WTC11 (cell line): ENCODE data around the gene PELI3. TPM values are rescaled to one million over a fixed set of nuclear protein-coding genes. Genes with fewer than 3 reads are reported as not detected.

Source experiments
- CREM ChIP-seq: sonication (generic); formaldehyde crosslinking; IDR thresholded peaks from 2 replicates; pipeline ENCODE4 v1.8.1; 2022; ENCODE audit warnings: mild to moderate bottlenecking, missing genetic modification reagents, moderate library complexity
- ESRRA ChIP-seq: sonication (generic); formaldehyde crosslinking; IDR thresholded peaks from 2 replicates; pipeline ENCODE4 v1.8.1; 2022; ENCODE audit warnings: mild to moderate bottlenecking, missing genetic modification reagents, borderline replicate concordance
- FOXK1 ChIP-seq: sonication (generic); formaldehyde crosslinking; IDR thresholded peaks from 2 replicates; pipeline ENCODE4 v1.8.0; 2022; ENCODE audit warnings: mild to moderate bottlenecking, moderate library complexity, missing genetic modification reagents
- IRF2 ChIP-seq: sonication (generic); formaldehyde crosslinking; IDR thresholded peaks from 2 replicates; pipeline ENCODE4 v1.8.0; 2022; ENCODE audit warnings: low read depth, missing genetic modification reagents, borderline replicate concordance
- JUN ChIP-seq: sonication (generic); formaldehyde crosslinking; IDR thresholded peaks from 2 replicates; pipeline ENCODE4 v1.8.0; 2023; ENCODE audit warnings: mild to moderate bottlenecking, missing genetic modification reagents
- SMAD3 ChIP-seq: sonication (generic); formaldehyde crosslinking; IDR thresholded peaks from 2 replicates; pipeline ENCODE4 v1.8.0; 2022; ENCODE audit warnings: missing genetic modification reagents, mild to moderate bottlenecking, borderline replicate concordance
- SMAD4 ChIP-seq: sonication (generic); formaldehyde crosslinking; IDR thresholded peaks from 2 replicates; pipeline ENCODE4 v1.8.0; 2022; ENCODE audit warnings: mild to moderate bottlenecking, missing genetic modification reagents
- ZNF138 ChIP-seq: sonication (generic); formaldehyde crosslinking; conservative IDR thresholded peaks from 2 replicates; pipeline ENCODE4 v1.8.1; 2022; ENCODE audit warnings: mild to moderate bottlenecking, moderate library complexity, missing genetic modification reagents
- ZNF219 ChIP-seq: sonication (generic); formaldehyde crosslinking; IDR thresholded peaks from 2 replicates; pipeline ENCODE4 v1.8.0; 2023; ENCODE audit warnings: missing genetic modification reagents, mild to moderate bottlenecking, borderline replicate concordance
- ZNF263 ChIP-seq: sonication (generic); formaldehyde crosslinking; IDR thresholded peaks from 2 replicates; pipeline ENCODE4 v1.8.1; 2022; ENCODE audit warnings: low read depth, mild to moderate bottlenecking, moderate library complexity, missing genetic modification reagents
- total RNA-seq: library from RNA; stranded (reverse); gene quantifications from 3 replicates; pipeline ENCODE4 v1.2.3, GENCODE V29; 2021
- TF ChIP-seq, protein P1 (sequence below): sonication (generic); formaldehyde crosslinking; IDR thresholded peaks from 2 replicates; pipeline ENCODE4 v1.8.1; 2023; ENCODE audit warnings: mild to moderate bottlenecking, missing genetic modification reagents, borderline replicate concordance
- TF ChIP-seq, protein P2 (sequence below): fragments of 250-450 bp; sonication (Bioruptor Pico); IDR thresholded peaks from 2 replicates; pipeline ENCODE4 v1.9.0; 2021; ENCODE audit warnings: mild to moderate bottlenecking, borderline replicate concordance
- TF ChIP-seq, protein P3 (sequence below): sonication (generic); formaldehyde crosslinking; conservative IDR thresholded peaks from 2 replicates; pipeline ENCODE4 v1.8.1; 2022; ENCODE audit warnings: mild to moderate bottlenecking, missing genetic modification reagents
- TF ChIP-seq, protein P4 (sequence below): sonication (generic); formaldehyde crosslinking; IDR thresholded peaks from 2 replicates; pipeline ENCODE4 v1.8.1; 2023; ENCODE audit warnings: mild to moderate bottlenecking, moderate library complexity, missing genetic modification reagents
- TF ChIP-seq, protein P5 (sequence below): sonication (generic); formaldehyde crosslinking; IDR thresholded peaks from 2 replicates; pipeline ENCODE4 v1.8.0; 2022; ENCODE audit warnings: missing genetic modification reagents
- TF ChIP-seq, protein P6 (sequence below): sonication (generic); formaldehyde crosslinking; IDR thresholded peaks from 2 replicates; pipeline ENCODE4 v1.8.1; 2023; ENCODE audit warnings: mild to moderate bottlenecking, missing genetic modification reagents
- TF ChIP-seq, protein P7 (sequence below): sonication (generic); formaldehyde crosslinking; IDR thresholded peaks from 2 replicates; pipeline ENCODE4 v1.8.1; 2022; ENCODE audit warnings: low read depth, mild to moderate bottlenecking, moderate library complexity, missing genetic modification reagents, borderline replicate concordance
- TF ChIP-seq, protein P8 (sequence below): sonication (generic); formaldehyde crosslinking; IDR thresholded peaks from 2 replicates; pipeline ENCODE4 v1.8.0; 2022; ENCODE audit warnings: mild to moderate bottlenecking, missing genetic modification reagents

PELI3 gene
- total RNA-seq, 1 experiment from 2014 or later: 7.8 TPM

DNA sequence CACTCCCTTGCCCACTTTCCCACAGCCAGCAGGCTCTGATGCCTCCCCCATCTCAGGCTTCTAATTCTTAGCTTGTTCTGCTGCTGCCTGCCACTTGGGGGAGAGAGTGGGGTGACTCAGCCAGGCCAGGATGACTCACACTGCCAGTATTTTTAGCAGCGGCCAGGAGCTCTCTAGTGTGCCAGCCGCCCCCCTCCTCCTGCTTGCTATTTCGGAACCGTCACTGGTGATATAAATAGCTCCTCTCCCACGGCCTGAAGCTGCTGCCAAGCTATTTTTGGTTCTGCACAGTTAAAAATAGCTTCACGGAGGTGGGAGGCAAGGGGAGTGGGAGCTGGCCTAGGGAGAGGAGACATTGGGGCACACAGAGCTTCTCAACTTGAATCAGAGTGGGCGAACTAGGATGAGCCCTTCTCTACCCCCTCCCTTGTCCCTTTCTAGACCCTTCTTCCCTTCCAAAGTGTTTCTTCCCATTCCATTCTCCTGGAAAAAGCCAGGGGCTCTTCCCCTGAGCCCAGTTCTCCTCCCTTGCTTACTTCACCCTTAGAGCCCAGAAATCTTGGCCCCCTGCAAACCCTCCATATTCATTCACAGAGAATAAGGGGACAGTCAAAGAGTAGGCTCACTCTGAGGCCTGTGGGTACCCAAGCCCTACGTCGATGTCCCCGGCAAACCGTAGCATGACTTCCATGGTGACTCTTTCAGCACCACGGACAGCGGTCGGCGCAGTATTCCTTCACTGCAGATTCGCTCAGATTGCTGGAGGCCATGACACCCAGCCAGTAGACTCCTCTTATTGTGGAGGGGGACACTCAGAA, 48.3 kb upstream of the PELI3 start (continued):
- TF ChIP-seq, protein P1, sequence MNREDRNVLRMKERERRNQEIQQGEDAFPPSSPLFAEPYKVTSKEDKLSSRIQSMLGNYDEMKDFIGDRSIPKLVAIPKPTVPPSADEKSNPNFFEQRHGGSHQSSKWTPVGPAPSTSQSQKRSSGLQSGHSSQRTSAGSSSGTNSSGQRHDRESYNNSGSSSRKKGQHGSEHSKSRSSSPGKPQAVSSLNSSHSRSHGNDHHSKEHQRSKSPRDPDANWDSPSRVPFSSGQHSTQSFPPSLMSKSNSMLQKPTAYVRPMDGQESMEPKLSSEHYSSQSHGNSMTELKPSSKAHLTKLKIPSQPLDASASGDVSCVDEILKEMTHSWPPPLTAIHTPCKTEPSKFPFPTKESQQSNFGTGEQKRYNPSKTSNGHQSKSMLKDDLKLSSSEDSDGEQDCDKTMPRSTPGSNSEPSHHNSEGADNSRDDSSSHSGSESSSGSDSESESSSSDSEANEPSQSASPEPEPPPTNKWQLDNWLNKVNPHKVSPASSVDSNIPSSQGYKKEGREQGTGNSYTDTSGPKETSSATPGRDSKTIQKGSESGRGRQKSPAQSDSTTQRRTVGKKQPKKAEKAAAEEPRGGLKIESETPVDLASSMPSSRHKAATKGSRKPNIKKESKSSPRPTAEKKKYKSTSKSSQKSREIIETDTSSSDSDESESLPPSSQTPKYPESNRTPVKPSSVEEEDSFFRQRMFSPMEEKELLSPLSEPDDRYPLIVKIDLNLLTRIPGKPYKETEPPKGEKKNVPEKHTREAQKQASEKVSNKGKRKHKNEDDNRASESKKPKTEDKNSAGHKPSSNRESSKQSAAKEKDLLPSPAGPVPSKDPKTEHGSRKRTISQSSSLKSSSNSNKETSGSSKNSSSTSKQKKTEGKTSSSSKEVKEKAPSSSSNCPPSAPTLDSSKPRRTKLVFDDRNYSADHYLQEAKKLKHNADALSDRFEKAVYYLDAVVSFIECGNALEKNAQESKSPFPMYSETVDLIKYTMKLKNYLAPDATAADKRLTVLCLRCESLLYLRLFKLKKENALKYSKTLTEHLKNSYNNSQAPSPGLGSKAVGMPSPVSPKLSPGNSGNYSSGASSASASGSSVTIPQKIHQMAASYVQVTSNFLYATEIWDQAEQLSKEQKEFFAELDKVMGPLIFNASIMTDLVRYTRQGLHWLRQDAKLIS (CRISPR knock-in tag): no peak
- TF ChIP-seq, protein P2, sequence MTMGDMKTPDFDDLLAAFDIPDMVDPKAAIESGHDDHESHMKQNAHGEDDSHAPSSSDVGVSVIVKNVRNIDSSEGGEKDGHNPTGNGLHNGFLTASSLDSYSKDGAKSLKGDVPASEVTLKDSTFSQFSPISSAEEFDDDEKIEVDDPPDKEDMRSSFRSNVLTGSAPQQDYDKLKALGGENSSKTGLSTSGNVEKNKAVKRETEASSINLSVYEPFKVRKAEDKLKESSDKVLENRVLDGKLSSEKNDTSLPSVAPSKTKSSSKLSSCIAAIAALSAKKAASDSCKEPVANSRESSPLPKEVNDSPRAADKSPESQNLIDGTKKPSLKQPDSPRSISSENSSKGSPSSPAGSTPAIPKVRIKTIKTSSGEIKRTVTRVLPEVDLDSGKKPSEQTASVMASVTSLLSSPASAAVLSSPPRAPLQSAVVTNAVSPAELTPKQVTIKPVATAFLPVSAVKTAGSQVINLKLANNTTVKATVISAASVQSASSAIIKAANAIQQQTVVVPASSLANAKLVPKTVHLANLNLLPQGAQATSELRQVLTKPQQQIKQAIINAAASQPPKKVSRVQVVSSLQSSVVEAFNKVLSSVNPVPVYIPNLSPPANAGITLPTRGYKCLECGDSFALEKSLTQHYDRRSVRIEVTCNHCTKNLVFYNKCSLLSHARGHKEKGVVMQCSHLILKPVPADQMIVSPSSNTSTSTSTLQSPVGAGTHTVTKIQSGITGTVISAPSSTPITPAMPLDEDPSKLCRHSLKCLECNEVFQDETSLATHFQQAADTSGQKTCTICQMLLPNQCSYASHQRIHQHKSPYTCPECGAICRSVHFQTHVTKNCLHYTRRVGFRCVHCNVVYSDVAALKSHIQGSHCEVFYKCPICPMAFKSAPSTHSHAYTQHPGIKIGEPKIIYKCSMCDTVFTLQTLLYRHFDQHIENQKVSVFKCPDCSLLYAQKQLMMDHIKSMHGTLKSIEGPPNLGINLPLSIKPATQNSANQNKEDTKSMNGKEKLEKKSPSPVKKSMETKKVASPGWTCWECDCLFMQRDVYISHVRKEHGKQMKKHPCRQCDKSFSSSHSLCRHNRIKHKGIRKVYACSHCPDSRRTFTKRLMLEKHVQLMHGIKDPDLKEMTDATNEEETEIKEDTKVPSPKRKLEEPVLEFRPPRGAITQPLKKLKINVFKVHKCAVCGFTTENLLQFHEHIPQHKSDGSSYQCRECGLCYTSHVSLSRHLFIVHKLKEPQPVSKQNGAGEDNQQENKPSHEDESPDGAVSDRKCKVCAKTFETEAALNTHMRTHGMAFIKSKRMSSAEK (CRISPR knock-in tag): no peak
- peak; percentile 71; the same call in 1 of the 2 replicates for TF ChIP-seq SMAD4
- TF ChIP-seq, protein P3, sequence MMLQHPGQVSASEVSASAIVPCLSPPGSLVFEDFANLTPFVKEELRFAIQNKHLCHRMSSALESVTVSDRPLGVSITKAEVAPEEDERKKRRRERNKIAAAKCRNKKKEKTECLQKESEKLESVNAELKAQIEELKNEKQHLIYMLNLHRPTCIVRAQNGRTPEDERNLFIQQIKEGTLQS (CRISPR knock-in tag): 0 out of 2 replicates have a peak, but pooled peaks have one; percentile 52
- TF ChIP-seq, protein P4, sequence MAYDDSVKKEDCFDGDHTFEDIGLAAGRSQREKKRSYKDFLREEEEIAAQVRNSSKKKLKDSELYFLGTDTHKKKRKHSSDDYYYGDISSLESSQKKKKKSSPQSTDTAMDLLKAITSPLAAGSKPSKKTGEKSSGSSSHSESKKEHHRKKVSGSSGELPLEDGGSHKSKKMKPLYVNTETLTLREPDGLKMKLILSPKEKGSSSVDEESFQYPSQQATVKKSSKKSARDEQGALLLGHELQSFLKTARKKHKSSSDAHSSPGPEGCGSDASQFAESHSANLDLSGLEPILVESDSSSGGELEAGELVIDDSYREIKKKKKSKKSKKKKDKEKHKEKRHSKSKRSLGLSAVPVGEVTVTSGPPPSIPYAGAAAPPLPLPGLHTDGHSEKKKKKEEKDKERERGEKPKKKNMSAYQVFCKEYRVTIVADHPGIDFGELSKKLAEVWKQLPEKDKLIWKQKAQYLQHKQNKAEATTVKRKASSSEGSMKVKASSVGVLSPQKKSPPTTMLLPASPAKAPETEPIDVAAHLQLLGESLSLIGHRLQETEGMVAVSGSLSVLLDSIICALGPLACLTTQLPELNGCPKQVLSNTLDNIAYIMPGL (CRISPR knock-in tag): no peak
- TF ChIP-seq ESRRA: peak; percentile 83; the same call in 1 of the 2 replicates
- TF ChIP-seq, protein P5, sequence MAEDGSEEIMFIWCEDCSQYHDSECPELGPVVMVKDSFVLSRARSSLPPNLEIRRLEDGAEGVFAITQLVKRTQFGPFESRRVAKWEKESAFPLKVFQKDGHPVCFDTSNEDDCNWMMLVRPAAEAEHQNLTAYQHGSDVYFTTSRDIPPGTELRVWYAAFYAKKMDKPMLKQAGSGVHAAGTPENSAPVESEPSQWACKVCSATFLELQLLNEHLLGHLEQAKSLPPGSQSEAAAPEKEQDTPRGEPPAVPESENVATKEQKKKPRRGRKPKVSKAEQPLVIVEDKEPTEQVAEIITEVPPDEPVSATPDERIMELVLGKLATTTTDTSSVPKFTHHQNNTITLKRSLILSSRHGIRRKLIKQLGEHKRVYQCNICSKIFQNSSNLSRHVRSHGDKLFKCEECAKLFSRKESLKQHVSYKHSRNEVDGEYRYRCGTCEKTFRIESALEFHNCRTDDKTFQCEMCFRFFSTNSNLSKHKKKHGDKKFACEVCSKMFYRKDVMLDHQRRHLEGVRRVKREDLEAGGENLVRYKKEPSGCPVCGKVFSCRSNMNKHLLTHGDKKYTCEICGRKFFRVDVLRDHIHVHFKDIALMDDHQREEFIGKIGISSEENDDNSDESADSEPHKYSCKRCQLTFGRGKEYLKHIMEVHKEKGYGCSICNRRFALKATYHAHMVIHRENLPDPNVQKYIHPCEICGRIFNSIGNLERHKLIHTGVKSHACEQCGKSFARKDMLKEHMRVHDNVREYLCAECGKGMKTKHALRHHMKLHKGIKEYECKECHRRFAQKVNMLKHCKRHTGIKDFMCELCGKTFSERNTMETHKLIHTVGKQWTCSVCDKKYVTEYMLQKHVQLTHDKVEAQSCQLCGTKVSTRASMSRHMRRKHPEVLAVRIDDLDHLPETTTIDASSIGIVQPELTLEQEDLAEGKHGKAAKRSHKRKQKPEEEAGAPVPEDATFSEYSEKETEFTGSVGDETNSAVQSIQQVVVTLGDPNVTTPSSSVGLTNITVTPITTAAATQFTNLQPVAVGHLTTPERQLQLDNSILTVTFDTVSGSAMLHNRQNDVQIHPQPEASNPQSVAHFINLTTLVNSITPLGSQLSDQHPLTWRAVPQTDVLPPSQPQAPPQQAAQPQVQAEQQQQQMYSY (CRISPR knock-in tag): no peak
- peak; percentile 84 for TF ChIP-seq FOXK1 (CRISPR knock-in tag)
- peak; percentile 84; the same call in 1 of the 2 replicates for TF ChIP-seq JUN (CRISPR knock-in tag)
- TF ChIP-seq, protein P6, sequence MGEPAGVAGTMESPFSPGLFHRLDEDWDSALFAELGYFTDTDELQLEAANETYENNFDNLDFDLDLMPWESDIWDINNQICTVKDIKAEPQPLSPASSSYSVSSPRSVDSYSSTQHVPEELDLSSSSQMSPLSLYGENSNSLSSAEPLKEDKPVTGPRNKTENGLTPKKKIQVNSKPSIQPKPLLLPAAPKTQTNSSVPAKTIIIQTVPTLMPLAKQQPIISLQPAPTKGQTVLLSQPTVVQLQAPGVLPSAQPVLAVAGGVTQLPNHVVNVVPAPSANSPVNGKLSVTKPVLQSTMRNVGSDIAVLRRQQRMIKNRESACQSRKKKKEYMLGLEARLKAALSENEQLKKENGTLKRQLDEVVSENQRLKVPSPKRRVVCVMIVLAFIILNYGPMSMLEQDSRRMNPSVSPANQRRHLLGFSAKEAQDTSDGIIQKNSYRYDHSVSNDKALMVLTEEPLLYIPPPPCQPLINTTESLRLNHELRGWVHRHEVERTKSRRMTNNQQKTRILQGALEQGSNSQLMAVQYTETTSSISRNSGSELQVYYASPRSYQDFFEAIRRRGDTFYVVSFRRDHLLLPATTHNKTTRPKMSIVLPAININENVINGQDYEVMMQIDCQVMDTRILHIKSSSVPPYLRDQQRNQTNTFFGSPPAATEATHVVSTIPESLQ (CRISPR knock-in tag): no peak
- no peak; the same call in 1 of the 2 replicates for TF ChIP-seq ZNF263 (CRISPR knock-in tag)
- TF ChIP-seq ZNF219 (CRISPR knock-in tag): peak; percentile 80
- TF ChIP-seq IRF2 (CRISPR knock-in tag): no peak
- no peak for TF ChIP-seq ZNF138 (CRISPR knock-in tag)
- TF ChIP-seq CREM (CRISPR knock-in tag): peak; percentile 72
- TF ChIP-seq, protein P7, sequence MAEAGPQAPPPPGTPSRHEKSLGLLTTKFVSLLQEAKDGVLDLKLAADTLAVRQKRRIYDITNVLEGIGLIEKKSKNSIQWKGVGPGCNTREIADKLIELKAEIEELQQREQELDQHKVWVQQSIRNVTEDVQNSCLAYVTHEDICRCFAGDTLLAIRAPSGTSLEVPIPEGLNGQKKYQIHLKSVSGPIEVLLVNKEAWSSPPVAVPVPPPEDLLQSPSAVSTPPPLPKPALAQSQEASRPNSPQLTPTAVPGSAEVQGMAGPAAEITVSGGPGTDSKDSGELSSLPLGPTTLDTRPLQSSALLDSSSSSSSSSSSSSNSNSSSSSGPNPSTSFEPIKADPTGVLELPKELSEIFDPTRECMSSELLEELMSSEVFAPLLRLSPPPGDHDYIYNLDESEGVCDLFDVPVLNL (CRISPR knock-in tag): peak; percentile 14; the same call in 1 of the 2 replicates
- TF ChIP-seq, protein P8, sequence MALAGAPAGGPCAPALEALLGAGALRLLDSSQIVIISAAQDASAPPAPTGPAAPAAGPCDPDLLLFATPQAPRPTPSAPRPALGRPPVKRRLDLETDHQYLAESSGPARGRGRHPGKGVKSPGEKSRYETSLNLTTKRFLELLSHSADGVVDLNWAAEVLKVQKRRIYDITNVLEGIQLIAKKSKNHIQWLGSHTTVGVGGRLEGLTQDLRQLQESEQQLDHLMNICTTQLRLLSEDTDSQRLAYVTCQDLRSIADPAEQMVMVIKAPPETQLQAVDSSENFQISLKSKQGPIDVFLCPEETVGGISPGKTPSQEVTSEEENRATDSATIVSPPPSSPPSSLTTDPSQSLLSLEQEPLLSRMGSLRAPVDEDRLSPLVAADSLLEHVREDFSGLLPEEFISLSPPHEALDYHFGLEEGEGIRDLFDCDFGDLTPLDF (CRISPR knock-in tag): no peak
- TF ChIP-seq SMAD3 (CRISPR knock-in tag): peak; percentile 97; the same call in 1 of the 2 replicates
